PC-9 (cell line): ENCODE measurements around the gene LMO4.

Source experiments
- CTCF ChIP-seq: fragments of 200-600 bp; sonication (generic); conservative IDR thresholded peaks from 2 replicates; pipeline ENCODE4 v1.6.1; 2017; ENCODE audit warnings: mixed run types, antibody characterized with exemption, mild to moderate bottlenecking, moderate library complexity
- EZH2 ChIP-seq: fragments of 200-600 bp; sonication (generic); IDR thresholded peaks from 2 replicates; pipeline ENCODE4 v1.8.0; 2017; ENCODE audit warnings: antibody characterized with exemption, low read depth

GRCh38 chr1:87362063-87362833, 33.6 kb downstream of the LMO4 start:
- TF ChIP-seq CTCF, result no peak
- TF ChIP-seq EZH2, result no peak
